OCI-LY1 (cell line): ENCODE results near the gene ARFGAP2.

ENCODE experiments used
- EZH2 ChIP-seq: fragments of 200-600 bp; sonication (generic), shearing (Covaris generic); IDR thresholded peaks from 2 replicates; pipeline ENCODE4 v1.8.0; 2017; ENCODE audit warnings: borderline replicate concordance, mixed run types, mild to moderate bottlenecking, antibody characterized with exemption, low read length, moderate library complexity, mixed read lengths
- TF ChIP-seq, protein P1 (sequence below): fragments of 200-600 bp; sonication (generic), shearing (Covaris generic); IDR thresholded peaks from 2 replicates; pipeline ENCODE4 v1.5.1; 2017; ENCODE audit warnings: mild to moderate bottlenecking, antibody characterized with exemption, low read length, moderate library complexity, mixed read lengths

- TF ChIP-seq EZH2, result no peak
- TF ChIP-seq, protein P1, sequence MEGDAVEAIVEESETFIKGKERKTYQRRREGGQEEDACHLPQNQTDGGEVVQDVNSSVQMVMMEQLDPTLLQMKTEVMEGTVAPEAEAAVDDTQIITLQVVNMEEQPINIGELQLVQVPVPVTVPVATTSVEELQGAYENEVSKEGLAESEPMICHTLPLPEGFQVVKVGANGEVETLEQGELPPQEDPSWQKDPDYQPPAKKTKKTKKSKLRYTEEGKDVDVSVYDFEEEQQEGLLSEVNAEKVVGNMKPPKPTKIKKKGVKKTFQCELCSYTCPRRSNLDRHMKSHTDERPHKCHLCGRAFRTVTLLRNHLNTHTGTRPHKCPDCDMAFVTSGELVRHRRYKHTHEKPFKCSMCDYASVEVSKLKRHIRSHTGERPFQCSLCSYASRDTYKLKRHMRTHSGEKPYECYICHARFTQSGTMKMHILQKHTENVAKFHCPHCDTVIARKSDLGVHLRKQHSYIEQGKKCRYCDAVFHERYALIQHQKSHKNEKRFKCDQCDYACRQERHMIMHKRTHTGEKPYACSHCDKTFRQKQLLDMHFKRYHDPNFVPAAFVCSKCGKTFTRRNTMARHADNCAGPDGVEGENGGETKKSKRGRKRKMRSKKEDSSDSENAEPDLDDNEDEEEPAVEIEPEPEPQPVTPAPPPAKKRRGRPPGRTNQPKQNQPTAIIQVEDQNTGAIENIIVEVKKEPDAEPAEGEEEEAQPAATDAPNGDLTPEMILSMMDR, result no peak
These were observed 24.3 kb downstream of the ARFGAP2 start for GRCh38 chr11:47152126-47152952.
